HG03460 (cell line): ENCODE data around the gene GCSH.

Experiments
- ATAC-seq: cut with Tn5 transposase; IDR thresholded peaks from one replicate; pipeline ENCODE4 v1.9.1; 2021; ENCODE audit not compliant: unreplicated experiment

GCSH gene

GRCh38 chr16:81053761-81054160, 42.4 kb downstream of the GCSH start:
- ATAC-seq, result no peak

GRCh38 chr16:81042821-81043220, 53.4 kb downstream of the GCSH start:
- ATAC-seq, result no peak

- ATAC-seq, result no peak
Observed at GRCh38 chr16:81041696-81042095, 54.5 kb downstream of the GCSH start.

- ATAC-seq, result no peak
Observed at GRCh38 chr16:81040842-81041241, 55.4 kb downstream of the GCSH start.

- no peak for ATAC-seq
Observed at GRCh38 chr16:81040131-81040530, 56.1 kb downstream of the GCSH start.

- ATAC-seq, result no peak
Observed at GRCh38 chr16:81036751-81037350, 59.3 kb downstream of the GCSH start.

- ATAC-seq, result peak; percentile 53
Observed at GRCh38 chr16:81035975-81036750, 60.0 kb downstream of the GCSH start.

GRCh38 chr16:81035398-81035974, 60.7 kb downstream of the GCSH start, which contains the start of gene ATMIN:
Gene ATMIN (plus strand): TSS chr16:81035842. CDS start chr16:81035871, 29 bp downstream.
- peak; percentile 93 for ATAC-seq
